Measurements from ENCODE around the gene RAPSN.

DNA sequence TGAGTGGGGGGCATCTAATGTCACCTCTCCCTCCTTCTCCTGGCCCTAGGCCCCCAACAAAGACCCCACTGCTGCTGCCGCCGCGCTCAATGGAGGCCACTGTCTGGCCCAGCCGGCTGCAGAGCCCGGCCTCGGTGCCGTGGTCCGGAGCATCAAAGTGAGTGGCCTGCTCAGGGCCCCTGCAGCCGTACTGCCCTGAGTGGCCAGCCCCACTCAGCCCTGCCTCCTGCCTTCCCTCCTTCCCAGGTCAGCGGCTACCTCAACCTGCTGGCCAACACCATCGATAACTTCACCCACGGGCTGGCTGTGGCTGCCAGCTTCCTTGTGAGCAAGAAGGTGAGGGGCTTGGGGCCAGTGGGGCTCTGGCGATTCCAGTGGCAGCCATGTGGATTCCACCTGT lies 35.6 kb downstream of the RAPSN start:
- TF ChIP-seq, protein P1, sequence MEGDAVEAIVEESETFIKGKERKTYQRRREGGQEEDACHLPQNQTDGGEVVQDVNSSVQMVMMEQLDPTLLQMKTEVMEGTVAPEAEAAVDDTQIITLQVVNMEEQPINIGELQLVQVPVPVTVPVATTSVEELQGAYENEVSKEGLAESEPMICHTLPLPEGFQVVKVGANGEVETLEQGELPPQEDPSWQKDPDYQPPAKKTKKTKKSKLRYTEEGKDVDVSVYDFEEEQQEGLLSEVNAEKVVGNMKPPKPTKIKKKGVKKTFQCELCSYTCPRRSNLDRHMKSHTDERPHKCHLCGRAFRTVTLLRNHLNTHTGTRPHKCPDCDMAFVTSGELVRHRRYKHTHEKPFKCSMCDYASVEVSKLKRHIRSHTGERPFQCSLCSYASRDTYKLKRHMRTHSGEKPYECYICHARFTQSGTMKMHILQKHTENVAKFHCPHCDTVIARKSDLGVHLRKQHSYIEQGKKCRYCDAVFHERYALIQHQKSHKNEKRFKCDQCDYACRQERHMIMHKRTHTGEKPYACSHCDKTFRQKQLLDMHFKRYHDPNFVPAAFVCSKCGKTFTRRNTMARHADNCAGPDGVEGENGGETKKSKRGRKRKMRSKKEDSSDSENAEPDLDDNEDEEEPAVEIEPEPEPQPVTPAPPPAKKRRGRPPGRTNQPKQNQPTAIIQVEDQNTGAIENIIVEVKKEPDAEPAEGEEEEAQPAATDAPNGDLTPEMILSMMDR (IDR thresholded peaks at IDR 0.05; ENCODE audit: low read depth, low read length, poor library complexity, severe bottlenecking), result no peak
- TF ChIP-seq EZH2phosphoT487 (IDR thresholded peaks at IDR 0.05; ENCODE audit: borderline replicate concordance, low read length), result no peak
